Fibroblast of mammary gland (primary cell): ENCODE measurements around the gene NRXN3.

ENCODE experiments used
- DNase-seq: peaks from one replicate; pipeline ENCODE4 v3.0.0-alpha.2; 2010; ENCODE audit warnings: low read depth
- H3K4me3 ChIP-seq: 2 replicates; pipeline ENCODE4 v1.5.1; 2011; ENCODE audit warnings: low read depth, mild to moderate bottlenecking, low read length, moderate library complexity; ENCODE audit not compliant: control insufficient read depth
- CTCF ChIP-seq: conservative IDR thresholded peaks from 2 replicates; pipeline ENCODE4 v1.5.1; 2011; ENCODE audit warnings: low read depth, low read length, inconsistent platforms; ENCODE audit not compliant: control insufficient read depth, insufficient read depth

The NRXN3 gene

GRCh38 chr14:79426103-79426755 is 1256.1 kb downstream of the NRXN3 start:
- DNase-seq = no peak

GRCh38 chr14:79432640-79433039 is 1262.5 kb downstream of the NRXN3 start:
- no peak overlapping the region for H3K4me3 ChIP-seq
- no peak for TF ChIP-seq CTCF
- DNase-seq = no peak

More at GRCh38 chr14:79426103-79426755, 1256.1 kb downstream of the NRXN3 start:
- TF ChIP-seq CTCF = no peak
- no peak overlapping the region for H3K4me3 ChIP-seq

- TF ChIP-seq CTCF = no peak
- H3K4me3 ChIP-seq = no peak overlapping the region
- DNase-seq = no peak
Measured at GRCh38 chr14:79436335-79436734, 1266.2 kb downstream of the NRXN3 start.

GRCh38 chr14:79437951-79438350 is 1267.8 kb downstream of the NRXN3 start:
- no peak for DNase-seq
- no peak for TF ChIP-seq CTCF
- no peak overlapping the region for H3K4me3 ChIP-seq

GRCh38 chr14:79438696-79439342 is 1268.6 kb downstream of the NRXN3 start:
- H3K4me3 ChIP-seq = no peak overlapping the region
- no peak for TF ChIP-seq CTCF
- DNase-seq = no peak

- DNase-seq = no peak
- H3K4me3 ChIP-seq = no peak overlapping the region
- no peak for TF ChIP-seq CTCF
Measured at GRCh38 chr14:79442786-79443185, 1272.6 kb downstream of the NRXN3 start.
